H1 (cell line): ENCODE measurements around the gene MCM5. TPM values are rescaled to one million over a fixed set of nuclear protein-coding genes. Genes with fewer than 3 reads are reported as not detected.

Experiments
- CTCF ChIA-PET: fragments of 300-600 bp; sonication (Branson Sonifier 250); formaldehyde crosslinking; loops from one replicate; lab custom pipeline; 2021; ENCODE audit not compliant: partially characterized antibody; lab: Charles Lee
- POLR2A ChIA-PET: fragments of 300-600 bp; sonication (Branson Sonifier 250); formaldehyde crosslinking; loops from one replicate; lab custom pipeline; 2021; ENCODE audit warnings: inconsistent platforms; ENCODE audit not compliant: partially characterized antibody; lab: Charles Lee
- DNase-seq, 2 experiments: peaks; one replicate each; pipeline versions ENCODE4 v3.0.0 to v3.0.0-alpha.2; 2010 to 2022; ENCODE audit warnings: low spot score in 2 of 2, low read depth in 1 of 2, mixed read lengths in 1 of 2
- FAIRE-seq: peaks from 2 replicates; lab custom pipeline; 2011; peaks lifted over from hg19 to GRCh38; lab: Jason Lieb, UNC
- H2AFZ ChIP-seq: 2 replicates; pipeline ENCODE4 v1.8.1; 2012; ENCODE audit warnings: low read length, inconsistent platforms
- H2AK5ac ChIP-seq: 2 replicates; pipeline ENCODE4 v1.6.1; 2013; ENCODE audit warnings: low read depth, low read length
- H2BK120ac ChIP-seq: replicated peaks from 2 replicates; pipeline ENCODE3; 2013; ENCODE audit warnings: low read depth, low read length, inconsistent platforms
- H2BK12ac ChIP-seq: 2 replicates; pipeline ENCODE4 v1.6.1; 2013; ENCODE audit warnings: low read depth, low read length
- H2BK15ac ChIP-seq: 2 replicates; pipeline ENCODE4 v1.6.1; 2013; ENCODE audit warnings: low read length
- H2BK20ac ChIP-seq: 2 replicates; pipeline ENCODE4 v1.6.1; 2013; ENCODE audit warnings: low read length
- H2BK5ac ChIP-seq: 2 replicates; pipeline ENCODE4 v1.6.1; 2013; ENCODE audit warnings: low read depth, low read length
- H3K14ac ChIP-seq: 2 replicates; pipeline ENCODE4 v1.6.1; 2013; ENCODE audit warnings: inconsistent platforms; ENCODE audit not compliant: insufficient read length
- H3K18ac ChIP-seq: 2 replicates; pipeline ENCODE4 v1.6.1; 2013; ENCODE audit warnings: low read length; ENCODE audit errors: extremely low read depth
- H3K23ac ChIP-seq: 2 replicates; pipeline ENCODE4 v1.6.1; 2013; ENCODE audit warnings: inconsistent platforms; ENCODE audit not compliant: insufficient read length
- H3K23me2 ChIP-seq: 2 replicates; pipeline ENCODE4 v1.6.1; 2013; ENCODE audit warnings: low read depth, low read length
- H3K27ac ChIP-seq: 2 replicates; pipeline ENCODE4 v1.6.1; 2011; ENCODE audit warnings: low read depth, low read length, inconsistent platforms
- H3K27me3 ChIP-seq, 4 experiments: replicated peaks in 1 of 4; 1 replicate in 1 of 4; 2 replicates in 3 of 4; pipeline versions ENCODE4 v1.6.1 to v1.8.1; 2011 to 2013; ENCODE audit warnings: low read length in 3 of 4, mild to moderate bottlenecking in 3 of 4, inconsistent platforms in 2 of 4, mixed read lengths in 2 of 4, moderate library complexity in 1 of 4; ENCODE audit not compliant: control insufficient read depth in 3 of 4, insufficient read depth in 3 of 4; ENCODE audit errors: extremely low read depth in 1 of 4
- H3K36me3 ChIP-seq, 4 experiments: 2 replicates each; pipeline versions ENCODE4 v1.6.1 to v1.8.1; 2011 to 2013; ENCODE audit warnings: mild to moderate bottlenecking in 4 of 4, low read length in 3 of 4, moderate library complexity in 2 of 4, control low read depth in 1 of 4, inconsistent platforms in 1 of 4; ENCODE audit not compliant: insufficient read depth in 4 of 4, control insufficient read depth in 2 of 4
- H3K4ac ChIP-seq: replicated peaks from 2 replicates; pipeline ENCODE3; 2013; ENCODE audit warnings: low read length, low read depth, mixed read lengths, inconsistent platforms; ENCODE audit not compliant: insufficient read length
- H3K4me1 ChIP-seq, 4 experiments: replicated peaks in 1 of 4; 1 replicate in 1 of 4; 2 replicates in 3 of 4; pipeline versions ENCODE4 v1.6.1 to v1.8.1; 2011 to 2013; ENCODE audit warnings: low read length in 3 of 4, inconsistent platforms in 2 of 4, mixed read lengths in 1 of 4; ENCODE audit not compliant: insufficient read depth in 4 of 4, control insufficient read depth in 3 of 4
- H3K4me2 ChIP-seq, 2 experiments: 2 replicates each; pipeline versions ENCODE4 v1.6.1 to v1.8.1; 2011 to 2013; ENCODE audit warnings: low read depth in 2 of 2, low read length in 2 of 2, control low read depth in 1 of 2, inconsistent platforms in 1 of 2, mild to moderate bottlenecking in 1 of 2; ENCODE audit not compliant: insufficient read depth in 1 of 2
- H3K4me3 ChIP-seq, 4 experiments: fragments of 200-600, 300-600 bp in 1 of 4; sonication (generic), shearing (Covaris generic), sonication (Bioruptor Twin) in 1 of 4; 2 replicates each; pipeline versions ENCODE4 v1.5.1 to v1.8.1; 2011 to 2016; ENCODE audit warnings: low read length in 4 of 4, low read depth in 3 of 4, control low read depth in 2 of 4, inconsistent platforms in 2 of 4, mild to moderate bottlenecking in 2 of 4, mixed read lengths in 1 of 4, moderate library complexity in 1 of 4; ENCODE audit not compliant: insufficient read depth in 2 of 4; ENCODE audit errors: extremely low read depth in 1 of 4
- H3K56ac ChIP-seq: replicated peaks from 2 replicates; pipeline ENCODE3; 2013; ENCODE audit warnings: low read depth, mild to moderate bottlenecking, mixed read lengths, low read length, inconsistent platforms; ENCODE audit not compliant: insufficient read length
- H3K79me1 ChIP-seq: 2 replicates; pipeline ENCODE4 v1.6.1; 2013; ENCODE audit warnings: low read depth, low read length, control low read depth
- H3K79me2 ChIP-seq, 2 experiments: 2 replicates each; pipeline versions ENCODE4 v1.6.1 to v1.8.1; 2012 to 2013; ENCODE audit warnings: low read length in 2 of 2, mild to moderate bottlenecking in 2 of 2, inconsistent platforms in 1 of 2; ENCODE audit not compliant: insufficient read depth in 2 of 2, control insufficient read depth in 1 of 2
- H3K9ac ChIP-seq, 4 experiments: replicated peaks in 1 of 4; 1 replicate in 1 of 4; 2 replicates in 3 of 4; pipeline versions ENCODE4 v1.6.1 to v1.8.1; 2011 to 2013; ENCODE audit warnings: low read depth in 3 of 4, low read length in 3 of 4, control low read depth in 2 of 4, mild to moderate bottlenecking in 2 of 4, moderate library complexity in 2 of 4, inconsistent platforms in 1 of 4; ENCODE audit errors: extremely low read depth in 1 of 4
- H3K9me3 ChIP-seq, 2 experiments: 2 replicates each; pipeline versions ENCODE4 v1.6.1 to v1.8.1; 2012 to 2013; ENCODE audit warnings: mild to moderate bottlenecking in 2 of 2, moderate library complexity in 2 of 2, control low read depth in 1 of 2, inconsistent platforms in 1 of 2, low read depth in 1 of 2, low read length in 1 of 2, mixed read lengths in 1 of 2; ENCODE audit not compliant: insufficient read depth in 2 of 2
- H4K20me1 ChIP-seq, 2 experiments: replicated peaks in 1 of 2; 2 replicates each; pipeline versions ENCODE3 to v1.8.1; 2011 to 2013; ENCODE audit warnings: inconsistent platforms in 2 of 2, low read length in 2 of 2, mild to moderate bottlenecking in 1 of 2; ENCODE audit not compliant: insufficient read depth in 2 of 2, control insufficient read depth in 1 of 2
- H4K5ac ChIP-seq: 2 replicates; pipeline ENCODE4 v1.6.1; 2013; ENCODE audit warnings: low read length, low read depth, mixed read lengths, inconsistent platforms; ENCODE audit not compliant: insufficient read length
- H4K8ac ChIP-seq: 2 replicates; pipeline ENCODE4 v1.8.0; 2013; ENCODE audit warnings: mild to moderate bottlenecking, moderate library complexity, low read length, inconsistent platforms; ENCODE audit not compliant: insufficient read depth; ENCODE audit errors: extremely low read depth
- H4K91ac ChIP-seq: replicated peaks from 2 replicates; pipeline ENCODE3; 2013; ENCODE audit warnings: low read length, mixed read lengths, inconsistent platforms; ENCODE audit not compliant: insufficient read length
- GABPA ChIP-seq: IDR thresholded peaks from 2 replicates; pipeline ENCODE4 v1.6.1; 2011; ENCODE audit warnings: mild to moderate bottlenecking, low read length, moderate library complexity, borderline replicate concordance; ENCODE audit not compliant: insufficient read depth
- GTF2F1 ChIP-seq: IDR thresholded peaks from 2 replicates; pipeline ENCODE4 v1.6.1; 2012; ENCODE audit warnings: low read depth, low read length, improper control_type of control experiment, borderline replicate concordance
- JUN ChIP-seq: IDR thresholded peaks from 2 replicates; pipeline ENCODE4 v1.6.1; 2011; ENCODE audit warnings: low read depth, mild to moderate bottlenecking, improper control_type of control experiment, low read length
- KDM1A ChIP-seq: fragments of 200-600, 300-600 bp; sonication (generic); IDR thresholded peaks from 2 replicates; pipeline ENCODE4 v1.7.1; 2016; ENCODE audit warnings: mild to moderate bottlenecking, low read length, borderline replicate concordance
- RBBP5 ChIP-seq: IDR thresholded peaks from 2 replicates; pipeline ENCODE4 v1.7.1; 2012; ENCODE audit warnings: low read depth, mild to moderate bottlenecking, inconsistent platforms, low read length, moderate library complexity, borderline replicate concordance
- RFX5 ChIP-seq: IDR thresholded peaks from 2 replicates; pipeline ENCODE4 v1.6.1; 2011; ENCODE audit warnings: low read depth, low read length, improper control_type of control experiment, borderline replicate concordance
- SP1 ChIP-seq: IDR thresholded peaks from 2 replicates; pipeline ENCODE4 v1.6.1; 2011; ENCODE audit warnings: low read depth, low read length
- TAF7 ChIP-seq: optimal IDR thresholded peaks from 2 replicates; pipeline ENCODE3; 2011; ENCODE audit warnings: low read depth, mild to moderate bottlenecking, inconsistent platforms, low read length, moderate library complexity, borderline replicate concordance
- TBP ChIP-seq: IDR thresholded peaks from 2 replicates; pipeline ENCODE4 v1.6.1; 2011; ENCODE audit warnings: low read depth, low read length, improper control_type of control experiment
- WGBS, 2 experiments: shearing (Covaris generic) in 1 of 2; methylation state at CpG; one replicate each; pipeline versions ENCODE4 v1.1.6 to v1.1.7; 2013 to 2015; ENCODE audit warnings: low lambda C conversion rate in 2 of 2, mixed read lengths in 2 of 2, inconsistent platforms in 1 of 2, low coverage in 1 of 2, missing lambda C conversion rate in 1 of 2; ENCODE audit not compliant: insufficient replicate concordance in 2 of 2, insufficient coverage in 1 of 2, insufficient read length in 1 of 2; ENCODE audit errors: extremely low coverage in 1 of 2, missing lambda C conversion rate in 1 of 2; 5-methylcytosine and 5-hydroxymethylcytosine counted together
- polyA plus RNA-seq, 7 experiments: library from polyadenylated mRNA; depleted of rRNA in 3 of 7; stranded (reverse) in 5 of 7; unstranded in 2 of 7; fragments of >200 nt in 5 of 7; fragments of 200-250 nt in 2 of 7; gene quantifications; 1 replicate in 5 of 7; 2 replicates in 1 of 7; 4 replicates in 1 of 7; pipeline versions ENCODE4 v1.2.1 to v1.2.3, GENCODE V29; 2011 to 2013; ENCODE audit warnings: missing spikeins in 2 of 7, mixed read lengths in 2 of 7
- total RNA-seq: library from RNA; stranded (reverse); fragmentation: NEBNext Ultra II Directional; extraction: Animal tissue kit (Norgen Biotek cat#: 25700); gene quantifications from 2 replicates; pipeline ENCODE4 v1.2.1, GENCODE V29; 2021

The MCM5 gene
- total and polyA plus RNA-seq, 2 of the 8 experiments (the other 6 are each of a cell fraction or from before 2014, with no cell fraction given): 210 to 305 TPM

DNA sequence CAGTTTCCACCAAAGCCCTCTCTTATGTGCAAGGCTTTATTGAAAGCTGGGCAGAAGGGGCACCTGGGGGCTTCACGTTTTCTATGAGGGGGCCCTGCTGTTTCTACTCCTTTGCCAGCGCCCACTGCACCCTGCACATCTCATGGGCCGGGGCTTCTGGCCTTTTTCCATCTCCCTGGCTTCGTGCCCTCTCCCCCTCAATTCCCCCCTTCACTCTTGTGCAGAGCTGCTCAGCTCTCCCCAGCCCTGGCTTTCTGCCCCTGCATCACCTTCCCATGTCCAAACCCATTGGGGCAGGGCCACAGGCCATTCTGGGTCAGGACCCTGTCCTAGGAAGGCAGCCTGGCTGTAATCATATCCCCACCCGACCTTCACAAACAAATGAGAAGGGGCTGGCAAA is 36.5 kb downstream of the MCM5 start:
- no peak overlapping the region for H2BK15ac ChIP-seq
- no peak overlapping the region for H3K4me3 ChIP-seq
- CTCF ChIA-PET: interaction anchor here (0.7 to 8.7 kb wide), 2 partner anchors 143 to 183 kb away, joined by 3 to 124 read pairs; no protein-coding TSS in a partner anchor
- H3K56ac ChIP-seq: no peak overlapping the region
- TF ChIP-seq RFX5 (no peak), RBBP5 (no peak), KDM1A (no peak), GTF2F1 (no peak), GABPA (no peak), TBP (no peak), JUN (no peak), SP1 (no peak), TAF7 (no peak)
- H3K23ac ChIP-seq: no peak overlapping the region
- peaks cover 0 to 2% of the 10 kb centered on the region in 2 experiments for H4K20me1 ChIP-seq
- H3K4me2 ChIP-seq: no peak overlapping the region
- no peak overlapping the region for H3K14ac ChIP-seq
- H3K36me3 ChIP-seq: peaks cover 10 to 33% (median 24%) of the 10 kb centered on the region in 4 experiments
- POLR2A ChIA-PET: interaction anchor here (1.0 to 46.1 kb wide), 8 partner anchors 8 to 147 kb away, joined by 3 to 1995 read pairs (median 3); partner anchors contain the start of genes HMOX1 and MCM5
- no peak overlapping the region for H3K9ac ChIP-seq
- H3K79me1 ChIP-seq: no peaks in the 10 kb centered on the region; the same call in 1 of the 2 replicates
- no peak overlapping the region for H3K27ac ChIP-seq
- FAIRE-seq (no peak), DNase-seq (no peak)
- no peak overlapping the region for H2BK20ac ChIP-seq
- peaks cover 4 to 12% of the 10 kb centered on the region in 2 experiments; a peak in 3 of 4 replicates for H3K9me3 ChIP-seq
- no peak overlapping the region for H2BK12ac ChIP-seq
- H3K4me1 ChIP-seq: peaks cover 0 to 2% (median 0%) of the 10 kb centered on the region in 4 experiments; a peak in 2 of 7 replicates
- no peak overlapping the region for H2AK5ac ChIP-seq
- H2AFZ ChIP-seq: no peak overlapping the region
- H3K4ac ChIP-seq: no peak overlapping the region
- H2BK120ac ChIP-seq: no peak overlapping the region
- H4K5ac ChIP-seq: no peak overlapping the region
- peaks cover 13% of the 10 kb centered on the region; the same call in 1 of the 2 replicates for H3K23me2 ChIP-seq
- no peak overlapping the region for H3K18ac ChIP-seq
- no peaks in the 10 kb centered on the region for H3K79me2 ChIP-seq
- no peaks in the 10 kb centered on the region for H3K27me3 ChIP-seq
- WGBS, 2 experiments: 94% methylated on average over 5 of the region's 5 CpGs; no CpG with 5 or more reads in 1 of the 2 experiments
- H4K91ac ChIP-seq: no peak overlapping the region
- no peak overlapping the region; the same call in 1 of the 2 replicates for H4K8ac ChIP-seq
- H2BK5ac ChIP-seq: peak overlapping the region; percentile 16; the same call in 1 of the 2 replicates
